ENCODE results near the gene CIB4.

Gene CIB4

DNA sequence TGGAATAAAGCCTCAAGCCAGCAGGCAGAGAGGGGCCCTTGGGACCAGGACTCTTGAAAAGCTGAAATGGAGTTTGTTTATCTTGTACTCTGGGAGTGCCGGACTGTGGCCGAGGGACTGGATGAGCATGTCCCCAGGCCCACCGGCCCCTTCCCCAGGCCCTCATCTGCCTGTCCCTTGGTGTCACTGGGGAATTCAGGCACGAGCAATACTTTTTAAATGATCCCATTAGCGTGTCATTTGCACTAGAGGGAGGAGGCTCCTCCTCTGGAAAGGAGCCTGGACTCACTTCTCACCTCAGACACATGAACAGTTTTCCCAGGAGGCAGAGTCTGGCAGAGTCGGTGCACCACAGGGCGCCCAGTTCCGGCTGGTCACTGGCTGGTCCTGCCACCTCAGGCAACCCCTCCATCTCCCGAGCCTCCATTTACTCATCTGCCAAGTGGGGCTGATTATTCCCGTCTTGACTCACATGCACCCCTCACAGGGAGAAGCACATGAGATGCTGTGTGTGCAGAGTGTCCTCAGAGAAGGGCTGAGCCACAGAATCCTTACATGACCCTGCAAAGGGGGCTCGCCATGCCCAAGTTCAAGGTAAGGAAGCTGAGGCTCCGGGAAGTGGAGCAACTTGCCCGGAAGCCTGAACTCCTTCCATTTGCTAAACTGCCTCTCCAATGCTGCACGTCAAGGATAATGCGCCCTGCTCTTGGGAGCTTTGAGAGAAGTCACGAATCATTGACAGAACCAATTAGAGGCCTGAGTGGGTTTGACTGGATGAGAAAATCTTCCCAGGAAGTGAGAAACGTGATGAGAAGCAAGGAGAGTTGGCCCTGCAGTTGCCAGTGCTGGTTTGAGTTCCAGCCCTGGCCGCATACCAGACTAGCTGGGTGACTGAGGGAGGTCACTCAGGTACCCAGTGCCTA is 26.7 kb downstream of the CIB4 start:
- H3K4me3 ChIP-seq (replicated peaks in 1 of 2; ENCODE audit: low read depth in 2 of 2, low read length in 2 of 2) = no peak overlapping the region
- DNase-seq (ENCODE audit: low read depth in 2 of 2) = no peak
- TF ChIP-seq, protein P1, sequence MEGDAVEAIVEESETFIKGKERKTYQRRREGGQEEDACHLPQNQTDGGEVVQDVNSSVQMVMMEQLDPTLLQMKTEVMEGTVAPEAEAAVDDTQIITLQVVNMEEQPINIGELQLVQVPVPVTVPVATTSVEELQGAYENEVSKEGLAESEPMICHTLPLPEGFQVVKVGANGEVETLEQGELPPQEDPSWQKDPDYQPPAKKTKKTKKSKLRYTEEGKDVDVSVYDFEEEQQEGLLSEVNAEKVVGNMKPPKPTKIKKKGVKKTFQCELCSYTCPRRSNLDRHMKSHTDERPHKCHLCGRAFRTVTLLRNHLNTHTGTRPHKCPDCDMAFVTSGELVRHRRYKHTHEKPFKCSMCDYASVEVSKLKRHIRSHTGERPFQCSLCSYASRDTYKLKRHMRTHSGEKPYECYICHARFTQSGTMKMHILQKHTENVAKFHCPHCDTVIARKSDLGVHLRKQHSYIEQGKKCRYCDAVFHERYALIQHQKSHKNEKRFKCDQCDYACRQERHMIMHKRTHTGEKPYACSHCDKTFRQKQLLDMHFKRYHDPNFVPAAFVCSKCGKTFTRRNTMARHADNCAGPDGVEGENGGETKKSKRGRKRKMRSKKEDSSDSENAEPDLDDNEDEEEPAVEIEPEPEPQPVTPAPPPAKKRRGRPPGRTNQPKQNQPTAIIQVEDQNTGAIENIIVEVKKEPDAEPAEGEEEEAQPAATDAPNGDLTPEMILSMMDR (IDR thresholded peaks at IDR 0.05; ENCODE audit: low read depth, low read length) = no peak

DNA sequence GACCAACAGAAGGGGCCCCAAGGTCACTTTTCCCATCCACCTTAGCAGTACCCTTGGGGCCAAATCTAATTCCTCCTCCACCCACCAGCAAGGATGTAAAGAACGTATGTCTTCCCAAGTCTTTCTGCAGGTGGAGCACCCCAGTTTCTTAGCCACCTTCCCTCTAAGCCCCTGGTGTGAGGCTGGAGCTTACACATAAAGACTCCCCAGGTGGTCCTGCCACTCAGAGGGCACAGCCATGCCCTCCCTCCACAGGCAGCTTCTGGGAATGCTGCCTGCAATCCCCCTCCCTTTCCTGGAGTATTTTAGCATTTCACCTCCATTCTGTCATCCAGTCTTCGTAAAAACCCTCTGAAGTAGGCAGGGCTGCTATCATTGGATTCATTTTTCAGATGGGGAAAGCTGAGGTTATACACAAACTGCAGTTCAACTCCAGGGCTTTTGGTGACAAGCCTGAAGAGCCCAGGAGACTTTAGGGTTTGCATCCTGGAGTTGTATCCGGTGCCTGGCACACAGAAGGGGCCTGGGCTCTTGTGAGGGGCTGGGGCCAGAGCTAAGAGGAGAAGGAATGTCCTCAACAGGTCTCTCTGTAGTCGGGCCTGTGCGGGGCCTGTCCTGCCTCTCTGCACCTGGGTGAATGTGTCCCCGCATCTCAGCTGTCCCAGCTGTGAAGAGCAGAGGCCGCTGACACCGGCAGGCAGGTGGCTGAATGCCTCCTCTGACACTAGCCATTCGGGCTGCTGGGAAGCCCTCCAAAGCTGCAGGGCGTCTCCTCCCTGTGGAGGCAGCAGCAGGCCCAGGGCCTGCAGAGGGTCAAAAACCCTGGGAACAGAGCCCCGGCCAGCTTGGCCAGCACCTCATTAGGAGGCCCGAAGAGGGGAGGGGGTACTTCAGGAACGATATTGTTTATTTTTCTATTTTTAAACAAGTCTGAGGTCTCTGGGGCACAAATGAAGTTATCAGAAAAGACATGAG is 27.6 kb downstream of the CIB4 start:
- no peak overlapping the region for H3K4me3 ChIP-seq (replicated peaks in 1 of 2; ENCODE audit: low read depth in 2 of 2, low read length in 2 of 2)
- peak in 1 of 2 donors; percentile 22 for DNase-seq (ENCODE audit: low read depth in 2 of 2)
- TF ChIP-seq, protein P1 (IDR thresholded peaks at IDR 0.05; ENCODE audit: low read depth, low read length) = no peak

DNA sequence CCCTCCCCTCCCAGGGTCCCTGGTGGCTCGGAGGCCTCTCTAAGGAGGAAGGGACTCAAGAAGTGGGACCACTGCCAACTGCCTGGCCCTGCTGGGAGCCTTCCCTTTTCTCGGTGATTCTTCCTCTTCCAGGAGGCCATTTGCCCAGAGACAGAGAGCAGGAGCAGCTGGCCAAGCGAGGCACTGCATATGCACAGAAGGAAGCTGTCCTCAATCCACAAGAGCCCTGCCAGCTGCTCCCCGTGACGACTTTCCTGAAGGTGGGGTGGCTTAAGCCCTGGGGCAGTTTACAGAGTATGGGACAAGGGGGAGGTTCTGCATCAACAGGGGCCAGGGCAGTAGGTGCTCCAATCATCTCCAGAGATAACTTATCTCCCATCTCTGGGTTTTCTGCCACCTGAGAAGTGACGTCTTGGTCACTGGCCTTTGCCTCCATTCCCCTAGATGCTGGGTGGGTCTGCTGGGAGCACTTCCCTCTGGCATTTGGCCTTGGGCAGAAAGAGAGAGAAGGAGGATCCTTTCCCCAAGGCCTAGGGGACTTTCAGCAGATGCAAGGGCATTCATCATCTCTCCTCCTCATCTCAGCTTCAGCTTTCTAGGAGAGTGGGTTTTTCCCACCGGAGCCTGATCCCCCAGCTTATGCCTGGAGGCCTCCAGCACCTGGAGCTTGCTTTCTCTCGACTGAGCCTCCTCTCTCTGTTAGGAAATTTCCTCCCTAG is 28.5 kb downstream of the CIB4 start:
- TF ChIP-seq, protein P1 (IDR thresholded peaks at IDR 0.05; ENCODE audit: low read depth, low read length) = no peak
- no peak overlapping the region for H3K4me3 ChIP-seq (replicated peaks in 1 of 2; ENCODE audit: low read depth in 2 of 2, low read length in 2 of 2)
- DNase-seq (ENCODE audit: low read depth in 2 of 2) = peak in 1 of 2 donors; percentile 30

GRCh38 chr2:26612034-26612433 is 29.1 kb downstream of the CIB4 start:
- TF ChIP-seq, protein P1 (IDR thresholded peaks at IDR 0.05; ENCODE audit: low read depth, low read length) = no peak
- DNase-seq (ENCODE audit: low read depth in 2 of 2) = no peak
- H3K4me3 ChIP-seq (replicated peaks in 1 of 2; ENCODE audit: low read depth in 2 of 2, low read length in 2 of 2) = no peak overlapping the region

DNA sequence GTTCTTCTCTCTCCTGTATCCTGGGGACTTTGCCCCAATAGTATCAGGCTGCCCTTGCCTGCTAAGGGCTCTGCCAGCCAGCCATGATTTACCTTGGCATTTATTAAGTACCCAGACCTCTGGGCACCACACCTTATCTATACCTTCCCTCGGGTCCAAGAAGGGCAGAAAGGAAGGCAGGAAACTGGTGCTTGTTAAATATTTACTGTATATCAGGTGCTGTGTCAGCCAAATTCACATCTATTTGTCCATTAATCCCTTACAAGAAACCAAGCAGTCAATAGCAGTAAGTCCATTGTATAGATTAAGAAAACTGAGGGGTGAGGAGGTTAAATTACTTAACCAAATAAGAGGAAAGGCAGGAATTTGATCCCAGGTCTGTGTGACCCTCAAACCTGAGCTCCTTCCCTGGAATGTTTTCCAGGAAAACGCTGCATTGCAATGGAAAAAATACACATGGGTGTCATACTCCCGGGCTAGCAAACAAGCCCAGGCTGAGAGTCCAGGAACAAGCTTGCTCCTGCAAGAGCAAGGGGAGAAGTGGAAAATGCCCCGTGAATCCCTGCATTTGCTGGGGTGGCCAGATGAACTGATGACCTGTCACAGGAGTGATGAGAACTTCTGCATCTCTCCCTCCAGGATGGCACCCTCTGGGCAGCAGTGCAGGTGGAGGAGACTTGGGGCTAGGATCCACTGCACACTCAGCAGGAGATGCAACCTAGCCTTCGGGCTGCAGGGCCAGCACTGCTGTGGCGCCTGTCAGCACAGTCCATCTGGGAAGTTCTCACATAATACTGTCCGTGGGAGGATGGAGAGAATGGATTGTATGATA is 30.4 kb downstream of the CIB4 start:
- no peak for DNase-seq (ENCODE audit: low read depth in 2 of 2)
- H3K4me3 ChIP-seq (replicated peaks in 1 of 2; ENCODE audit: low read depth in 2 of 2, low read length in 2 of 2) = no peak overlapping the region
- TF ChIP-seq, protein P1 (IDR thresholded peaks at IDR 0.05; ENCODE audit: low read depth, low read length) = no peak
